NCI-H146 treated with DMSO at 0.1 percent for 48 hours (cell line): ENCODE results near the gene TAF6.
"Not testable (repeated sequence)": the region's sequence is repeated elsewhere in the genome, so short reads cannot be mapped to it uniquely, and the experiment has no call there.

Experiments used
- DNase-seq: peaks from one replicate; lab custom pipeline; 2025; ENCODE audit not compliant: unreplicated experiment; lab: John Stamatoyannopoulos, UW

The TAF6 gene

GRCh38 chr7:100152937-100153666 lies 33.9 kb upstream of the TAF6 start:
- DNase-seq, result no peak

DNA sequence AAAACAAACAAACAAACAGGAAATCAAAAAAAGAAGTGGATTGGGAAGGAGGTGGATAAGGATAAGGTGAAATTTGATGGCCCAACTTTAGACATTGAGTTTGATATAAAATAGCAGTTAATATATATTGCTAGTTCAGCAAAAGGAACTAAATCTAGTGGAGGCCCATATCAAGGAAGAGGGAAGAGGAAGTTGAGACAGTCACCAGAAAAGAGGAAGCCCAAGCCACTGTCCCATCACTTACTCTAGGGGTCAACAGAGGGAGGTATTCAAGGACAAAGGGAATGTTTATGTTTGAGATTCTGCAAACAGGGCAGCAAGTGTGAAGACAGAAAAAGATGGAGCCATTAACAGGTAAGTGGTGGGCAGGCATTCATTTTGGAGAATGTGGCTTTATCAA lies 33.2 kb upstream of the TAF6 start:
- no peak for DNase-seq

- peak; percentile 99 for DNase-seq
Measured at GRCh38 chr7:100148559-100149328, 29.6 kb upstream of the TAF6 start, which contains the start of gene LAMTOR4. Gene LAMTOR4 (plus strand): TSS chr7:100148918. CDS start chr7:100148973, 55 bp downstream.

DNA sequence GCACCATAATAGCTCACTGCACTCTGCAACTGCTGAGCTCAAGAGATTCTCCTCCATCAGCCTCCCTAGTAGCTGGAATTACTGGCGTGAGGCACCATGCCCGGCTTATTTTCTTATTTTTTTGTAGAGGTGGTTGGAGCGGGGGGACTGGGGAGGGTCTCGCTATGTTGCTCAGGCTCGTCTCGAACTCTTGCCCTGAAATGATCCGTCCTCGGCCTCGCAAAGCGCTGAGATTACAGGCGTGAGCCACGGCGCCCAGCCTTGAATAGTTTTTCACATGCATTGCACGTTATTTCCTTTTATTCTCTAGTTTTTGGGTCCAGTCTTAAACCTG lies 29.0 kb upstream of the TAF6 start:
- DNase-seq, result no peak

- DNase-seq, result no peak
Measured at GRCh38 chr7:100147278-100147677, 28.1 kb upstream of the TAF6 start.

DNA sequence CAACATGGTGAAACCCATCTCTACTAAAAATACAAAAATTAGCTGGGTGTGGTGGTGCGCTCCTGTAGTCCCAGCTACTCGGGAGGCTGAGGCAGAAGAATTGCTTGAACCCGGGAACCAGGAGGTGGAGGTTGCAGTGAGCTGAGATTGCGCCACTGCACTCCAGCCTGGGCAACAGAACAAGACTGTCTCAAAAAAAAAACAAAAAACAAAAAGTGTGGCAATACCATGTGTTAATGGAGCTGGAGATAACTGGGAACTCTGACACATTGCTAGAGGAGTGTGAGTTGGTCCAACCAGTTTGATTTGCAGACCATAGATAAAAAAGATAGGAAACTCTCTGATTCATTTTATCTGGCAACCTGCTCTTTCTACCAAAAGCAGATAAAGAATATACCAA lies 27.2 kb upstream of the TAF6 start:
- DNase-seq, result not testable (repeated sequence)

GRCh38 chr7:100142461-100142860 lies 23.3 kb upstream of the TAF6 start:
- no peak for DNase-seq

GRCh38 chr7:100141555-100141949 lies 22.4 kb upstream of the TAF6 start:
- DNase-seq, result no peak

GRCh38 chr7:100137851-100138760 lies 18.9 kb upstream of the TAF6 start:
- peak; percentile 27 for DNase-seq

DNA sequence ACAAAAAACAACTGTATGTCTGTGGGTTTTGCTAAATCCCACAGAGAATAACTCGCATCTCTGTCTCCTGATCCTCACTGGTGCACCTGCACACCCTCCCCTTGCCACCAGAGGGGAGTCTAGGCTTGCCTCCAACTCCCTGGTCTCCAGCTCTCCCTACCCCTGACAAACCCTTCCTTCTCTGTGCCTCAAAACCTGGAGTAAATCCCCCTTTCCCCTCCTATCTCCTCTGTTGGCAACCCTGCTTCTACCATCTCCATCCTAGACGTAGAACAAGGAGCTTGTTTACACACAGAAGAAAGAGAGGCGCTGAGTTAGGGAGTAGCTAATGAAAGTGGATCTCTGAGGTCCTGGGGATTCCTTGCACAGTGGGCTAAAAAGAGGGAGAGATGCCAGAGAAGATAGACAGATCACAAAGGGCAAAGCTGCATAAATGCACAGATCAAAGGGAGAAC lies 13.6 kb upstream of the TAF6 start:
- peak; percentile 30 for DNase-seq

DNA sequence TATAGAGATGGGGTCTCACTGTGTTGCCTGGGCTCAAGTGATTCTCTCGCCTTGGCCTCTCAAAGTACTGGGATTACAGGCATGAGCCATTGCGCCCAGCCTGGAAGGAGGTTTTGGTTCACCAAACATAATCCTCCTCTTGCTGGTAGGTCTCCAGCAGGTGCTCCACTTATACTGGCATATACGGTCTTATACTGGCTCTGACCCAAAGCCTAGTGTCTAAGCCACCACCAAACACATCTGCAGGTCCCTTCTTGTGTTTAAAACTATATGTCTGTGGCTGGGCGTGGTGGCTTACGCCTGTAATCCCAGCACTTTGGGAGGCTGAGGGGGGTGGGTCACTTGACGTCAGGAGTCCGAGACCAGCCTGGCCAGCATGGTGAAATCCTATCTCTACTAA lies 13.0 kb upstream of the TAF6 start:
- DNase-seq, result no peak

DNA sequence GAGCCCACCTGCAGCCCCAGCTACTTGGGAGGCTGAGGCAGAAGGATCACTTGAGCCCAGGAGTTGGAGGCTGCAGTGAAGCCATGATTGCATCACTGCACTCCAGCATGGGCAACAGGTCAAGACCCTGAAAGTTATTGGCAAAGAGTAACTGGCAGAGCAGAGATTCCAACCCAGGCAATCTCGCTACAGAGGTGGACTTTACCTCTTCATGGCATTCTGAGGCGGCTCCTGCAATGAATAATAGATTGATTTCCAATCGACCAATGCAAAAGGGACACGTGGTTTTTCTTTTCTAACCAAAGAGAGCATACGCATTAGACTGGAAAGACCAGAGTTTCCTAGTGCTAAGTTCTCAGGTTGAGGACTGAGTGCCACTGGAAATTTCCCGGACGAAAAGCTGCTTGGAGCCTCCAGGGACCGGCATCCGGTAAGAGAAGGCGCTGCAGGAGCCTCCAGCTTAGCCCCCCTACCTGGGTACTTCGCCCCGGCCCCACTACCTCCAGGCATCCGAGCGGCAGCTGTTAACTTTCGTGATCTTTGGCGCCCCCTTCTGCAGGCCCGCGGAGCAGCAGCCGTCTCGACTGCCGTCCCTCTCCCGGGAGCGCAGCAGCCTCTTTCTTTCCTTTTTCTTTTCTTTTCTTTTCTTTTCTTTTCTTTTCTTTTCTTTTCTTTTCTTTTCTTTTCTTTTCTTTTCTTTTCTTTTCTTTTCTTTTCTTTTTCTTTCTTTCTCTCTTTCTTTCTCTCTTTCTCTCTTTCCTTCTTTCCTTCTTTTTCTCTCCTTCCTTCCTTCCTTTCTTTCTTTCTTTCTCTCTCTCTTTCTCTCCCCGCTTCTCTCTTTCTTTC lies 11.7 kb upstream of the TAF6 start:
- peak; percentile 51 for DNase-seq

GRCh38 chr7:100130220-100130607 lies 11.1 kb upstream of the TAF6 start:
- peak; percentile 81 for DNase-seq

- no peak for DNase-seq
Measured at GRCh38 chr7:100128637-100128963, 9.4 kb upstream of the TAF6 start.

DNA sequence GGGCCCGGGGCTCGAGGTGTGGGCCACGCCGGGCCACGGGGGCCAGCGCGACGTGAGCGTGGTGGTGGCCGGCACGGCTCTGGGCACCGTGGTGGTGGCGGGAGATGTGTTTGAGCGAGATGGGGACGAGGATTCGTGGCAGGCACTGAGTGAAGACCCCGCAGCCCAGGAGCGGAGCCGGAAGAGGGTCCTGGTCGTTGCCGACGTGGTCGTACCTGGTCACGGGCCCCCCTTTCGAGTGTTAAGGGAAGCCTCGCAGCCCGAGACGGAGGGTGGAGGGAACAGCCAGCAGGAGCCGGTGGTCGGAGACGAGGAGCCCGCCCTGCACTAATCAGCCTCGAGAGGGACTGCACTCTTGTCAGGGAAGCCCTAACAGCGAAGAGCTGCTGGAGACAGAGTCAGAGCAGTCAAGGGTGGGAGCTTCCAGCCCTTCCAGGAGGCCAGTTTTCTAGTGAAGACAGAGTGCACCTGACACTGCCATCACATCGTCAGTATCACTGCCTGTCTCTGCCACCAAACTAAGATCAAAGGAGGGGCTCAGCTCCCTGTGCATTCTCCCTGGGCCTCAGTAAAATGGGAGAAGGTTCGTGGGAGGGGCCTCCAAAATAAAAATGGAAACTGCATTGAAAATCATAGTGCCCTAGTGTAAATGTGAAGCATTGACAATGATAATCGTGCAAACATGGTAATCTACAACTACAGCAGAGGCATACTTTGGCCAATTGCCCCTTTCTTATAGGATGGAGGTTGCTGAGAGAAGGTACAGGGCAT lies 8.9 kb upstream of the TAF6 start:
- no peak for DNase-seq

GRCh38 chr7:100126931-100127865 lies 8.0 kb upstream of the TAF6 start, which contains the start of gene MBLAC1:
Gene MBLAC1 (plus strand): TSS chr7:100126967. CDS start chr7:100127396, 429 bp downstream.
- DNase-seq, result peak; percentile 75

DNA sequence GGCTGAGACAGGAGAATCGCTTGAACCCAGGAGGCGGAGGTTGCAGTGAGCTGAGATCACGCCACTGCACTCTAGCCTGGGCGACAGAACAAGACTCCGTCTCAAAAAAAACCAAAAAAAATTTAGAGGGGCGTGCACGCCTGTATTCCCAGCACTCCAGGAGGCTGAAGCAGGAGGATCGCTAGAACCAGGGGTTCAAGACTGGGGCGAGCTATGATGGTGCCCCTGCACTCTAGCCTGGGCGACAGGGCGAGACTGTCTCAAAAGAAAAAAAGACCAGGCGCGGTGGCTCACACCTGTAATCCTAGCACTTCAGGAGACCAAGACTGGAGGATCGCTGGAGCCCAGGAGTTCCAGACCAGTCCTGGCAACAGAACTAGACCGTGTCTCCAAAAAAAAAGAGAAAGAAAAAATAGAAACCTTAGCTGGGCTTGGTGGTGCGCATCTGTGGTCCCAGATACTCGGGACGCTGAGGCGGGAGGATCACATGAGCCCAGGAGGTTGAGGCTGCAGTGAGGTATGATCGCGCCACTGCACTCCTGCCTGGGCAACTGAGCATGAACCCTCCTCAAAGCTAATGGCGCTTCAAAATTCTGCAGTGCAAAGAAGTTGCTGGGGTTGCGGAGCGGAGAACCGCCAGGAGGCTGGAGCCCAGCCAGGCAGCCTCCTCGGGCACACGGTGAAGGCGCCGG lies 7.2 kb upstream of the TAF6 start:
- DNase-seq, result no peak
